Caco-2 (cell line): Measurements from ENCODE around the gene POLR1E. TPM values are rescaled to one million over a fixed set of nuclear protein-coding genes. Genes with fewer than 3 reads are reported as not detected.

ENCODE experiments used
- BruUV-seq: library from RNA; stranded (reverse); fragments of 400-500 nt; replicated peaks from 2 replicates; lab custom pipeline; 2021; lab: Mats Ljungman, UMichigan
- CTCF ChIA-PET: fragments of 300-600 bp; sonication (Branson Sonifier 250); formaldehyde crosslinking; loops from one replicate; lab custom pipeline; 2022; ENCODE audit warnings: antibody characterized with exemption; lab: Charles Lee
- POLR2A ChIA-PET: fragments of 300-600 bp; sonication (Branson Sonifier 250); formaldehyde crosslinking; loops from one replicate; lab custom pipeline; 2022; ENCODE audit warnings: antibody characterized with exemption; lab: Charles Lee
- DNase-seq, 2 experiments: peaks; one replicate each; pipeline versions ENCODE4 v3.0.0 to v3.0.0-alpha.2; 2020 to 2022
- H3K27me3 ChIP-seq: replicated peaks from 2 replicates; pipeline ENCODE4 v1.6.0; 2011; ENCODE audit warnings: low read length; ENCODE audit not compliant: control insufficient read depth, insufficient read depth
- H3K36me3 ChIP-seq: 2 replicates; pipeline ENCODE4 v1.5.1; 2011; ENCODE audit warnings: low read length; ENCODE audit not compliant: control insufficient read depth, insufficient read depth
- H3K4me1 ChIP-seq: fragments of 250-450 bp; sonication (Bioruptor Pico); 2 replicates; pipeline ENCODE4 v1.5.1; 2020; ENCODE audit warnings: mild to moderate bottlenecking
- H3K4me3 ChIP-seq: 2 replicates; pipeline ENCODE4 v1.5.1; 2011; ENCODE audit warnings: low read depth, mild to moderate bottlenecking, control low read depth, low read length
- H3K9me3 ChIP-seq: fragments of 250-450 bp; sonication (Bioruptor Pico); 2 replicates; pipeline ENCODE4 v1.5.1; 2020; ENCODE audit warnings: mild to moderate bottlenecking, moderate library complexity
- H3K27ac Mint-ChIP-seq: one replicate; pipeline ENCODE4 v1.8.0; 2022; ENCODE audit warnings: mixed read lengths; ENCODE audit not compliant: unreplicated experiment
- H3K27me3 Mint-ChIP-seq: one replicate; pipeline ENCODE4 v1.8.0; 2022; ENCODE audit warnings: mixed read lengths; ENCODE audit not compliant: insufficient read depth, unreplicated experiment
- H3K36me3 Mint-ChIP-seq: one replicate; pipeline ENCODE4 v1.8.0; 2022; ENCODE audit warnings: mild to moderate bottlenecking, mixed read lengths; ENCODE audit not compliant: insufficient read depth, unreplicated experiment
- H3K4me1 Mint-ChIP-seq: one replicate; pipeline ENCODE4 v1.8.0; 2022; ENCODE audit warnings: low read depth, mixed read lengths; ENCODE audit not compliant: unreplicated experiment
- H3K4me3 Mint-ChIP-seq: one replicate; pipeline ENCODE4 v1.8.0; 2022; ENCODE audit warnings: mild to moderate bottlenecking, moderate library complexity, mixed read lengths; ENCODE audit not compliant: unreplicated experiment
- H3K9me3 Mint-ChIP-seq: one replicate; pipeline ENCODE4 v1.8.0; 2022; ENCODE audit warnings: mixed read lengths; ENCODE audit not compliant: unreplicated experiment
- intact Hi-C: fragments of 100-400 bp; cut with micrococcal nuclease; formaldehyde crosslinking; loops from one replicate; pipeline ENCODE4 v1.10.0; 2022; ENCODE audit not compliant: unreplicated experiment
- total RNA-seq: library from RNA; stranded (reverse); gene quantifications from 2 replicates; pipeline ENCODE4 v1.2.3, GENCODE V29; 2022
- TF ChIP-seq, protein P1 (sequence below), 2 experiments: fragments of 200-600 bp in 1 of 2; IDR thresholded peaks; 1 replicate in 1 of 2; 2 replicates in 1 of 2; pipeline versions ENCODE4 v1.5.1 to v1.8.0; 2011 to 2022; ENCODE audit warnings: antibody characterized with exemption in 1 of 2, control low read depth in 1 of 2, inconsistent platforms in 1 of 2, low read depth in 1 of 2, low read length in 1 of 2, mild to moderate bottlenecking in 1 of 2, moderate library complexity in 1 of 2; ENCODE audit not compliant: insufficient read depth in 1 of 2, severe bottlenecking in 1 of 2, unreplicated experiment in 1 of 2

Gene POLR1E
- total RNA-seq, 1 experiment from 2014 or later, result 33.4 TPM

DNA sequence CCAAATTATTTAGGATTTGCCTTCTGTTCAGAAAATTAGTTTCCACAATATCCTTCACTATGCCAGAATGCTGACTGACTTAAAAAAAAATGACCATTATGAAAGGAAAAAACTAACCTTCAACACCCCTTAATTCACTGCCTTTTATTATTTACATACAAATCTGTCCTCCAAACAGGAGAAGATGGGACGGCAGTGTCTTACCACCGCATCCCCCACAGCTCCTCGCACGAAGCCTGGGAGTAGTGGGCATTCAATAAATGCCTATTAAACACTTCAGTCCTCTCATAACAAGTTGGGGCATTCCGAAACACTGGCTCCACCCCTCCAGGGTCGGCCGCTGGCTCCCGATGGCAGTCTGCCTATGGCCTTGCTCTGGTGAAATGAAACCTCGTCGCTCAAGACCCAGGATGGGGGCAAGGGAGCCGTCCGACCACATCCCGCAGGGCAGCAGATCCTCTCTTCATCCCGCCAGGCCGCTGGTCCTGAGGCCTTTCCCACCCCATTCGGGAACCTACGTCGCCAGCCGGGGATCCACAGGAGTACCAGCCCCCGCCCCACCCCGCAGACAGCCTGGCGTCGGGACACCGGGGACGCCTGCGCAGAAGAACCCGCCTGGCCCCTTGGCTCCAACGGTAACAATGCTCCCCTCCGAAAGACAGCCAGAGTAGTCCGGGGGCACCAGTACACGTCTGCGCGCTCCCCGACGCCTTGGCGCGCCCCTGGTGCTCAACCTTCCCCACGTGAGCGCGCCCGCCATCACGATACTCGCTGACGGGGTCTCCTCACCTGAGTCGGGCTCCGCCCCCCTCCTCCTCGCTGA is 21.1 kb upstream of the POLR1E start:
- POLR2A ChIA-PET, result interaction anchor here (0.7 to 2.5 kb wide), 9 partner anchors 8 to 439 kb away, joined by 3 to 24 read pairs (median 6); partner anchors contain the start of genes GRHPR, POLR1E and ZCCHC7
- DNase-seq, result no peak
- intact Hi-C loops, result loop anchor here (2.0 to 5.0 kb wide), 5 partner anchors 20 to 583 kb away; partner anchors contain the start of genes GRHPR, POLR1E and SLC25A51

DNA sequence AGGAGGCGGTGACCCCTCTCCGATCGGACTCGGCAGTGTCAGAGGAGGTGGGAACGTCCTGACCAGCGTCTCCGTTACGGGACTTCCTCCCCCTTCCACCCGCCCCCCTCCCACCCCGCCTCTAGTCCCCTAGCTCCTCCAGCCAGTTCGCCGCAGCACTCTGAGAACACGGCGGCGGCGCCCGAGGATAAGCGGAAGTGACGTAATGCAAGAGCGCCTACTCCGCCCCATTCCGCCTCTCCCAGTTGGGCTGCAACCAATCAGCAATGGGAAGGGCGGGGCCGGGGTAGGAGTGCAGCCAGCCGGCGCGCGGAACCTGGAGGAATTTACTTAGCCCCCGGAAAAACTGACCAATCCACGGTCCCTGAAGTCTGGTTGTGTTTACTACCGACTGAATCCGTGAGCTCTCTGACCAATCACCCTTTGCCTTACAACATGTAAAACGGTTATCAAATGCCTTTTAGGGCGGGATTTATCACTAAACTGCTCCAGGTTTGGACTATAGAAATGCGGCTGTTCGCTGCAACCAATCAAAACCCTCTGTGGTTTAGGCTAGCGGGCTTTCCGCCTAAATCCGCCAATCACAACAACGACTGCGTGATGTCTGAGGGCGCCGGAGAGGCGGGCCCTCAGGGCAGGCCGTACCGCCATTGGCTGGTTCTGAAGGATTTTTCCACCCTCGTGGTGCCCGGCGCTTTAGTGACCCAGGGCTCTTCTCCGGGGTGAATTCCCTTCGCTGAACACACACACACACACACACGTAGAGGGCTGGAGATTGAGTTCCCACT is 20.3 kb upstream of the POLR1E start, which contains the start of gene ZBTB5:
TSS of gene ZBTB5 (minus strand) at position 202 of the 788 bp plus-strand sequence. CDS start 22,899 bp downstream, outside the sequence.
- H3K36me3 ChIP-seq, result no peaks in the 10 kb centered on the region
- POLR2A ChIA-PET, result interaction anchor here (0.6 to 2.5 kb wide), 12 partner anchors 9 to 438 kb away, joined by 3 to 24 read pairs (median 5); partner anchors contain the start of genes GRHPR, POLR1E, TOMM5 and ZCCHC7
- TF ChIP-seq, protein P1, sequence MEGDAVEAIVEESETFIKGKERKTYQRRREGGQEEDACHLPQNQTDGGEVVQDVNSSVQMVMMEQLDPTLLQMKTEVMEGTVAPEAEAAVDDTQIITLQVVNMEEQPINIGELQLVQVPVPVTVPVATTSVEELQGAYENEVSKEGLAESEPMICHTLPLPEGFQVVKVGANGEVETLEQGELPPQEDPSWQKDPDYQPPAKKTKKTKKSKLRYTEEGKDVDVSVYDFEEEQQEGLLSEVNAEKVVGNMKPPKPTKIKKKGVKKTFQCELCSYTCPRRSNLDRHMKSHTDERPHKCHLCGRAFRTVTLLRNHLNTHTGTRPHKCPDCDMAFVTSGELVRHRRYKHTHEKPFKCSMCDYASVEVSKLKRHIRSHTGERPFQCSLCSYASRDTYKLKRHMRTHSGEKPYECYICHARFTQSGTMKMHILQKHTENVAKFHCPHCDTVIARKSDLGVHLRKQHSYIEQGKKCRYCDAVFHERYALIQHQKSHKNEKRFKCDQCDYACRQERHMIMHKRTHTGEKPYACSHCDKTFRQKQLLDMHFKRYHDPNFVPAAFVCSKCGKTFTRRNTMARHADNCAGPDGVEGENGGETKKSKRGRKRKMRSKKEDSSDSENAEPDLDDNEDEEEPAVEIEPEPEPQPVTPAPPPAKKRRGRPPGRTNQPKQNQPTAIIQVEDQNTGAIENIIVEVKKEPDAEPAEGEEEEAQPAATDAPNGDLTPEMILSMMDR (IDR thresholded peaks at IDR 0.05; ENCODE audit: insufficient read depth in 1 of 2, low read depth in 1 of 2, low read length in 1 of 2, severe bottlenecking in 1 of 2, unreplicated experiment in 1 of 2), result no peak

More for the DNA sequence above, 21.1 kb upstream of the POLR1E start:
- Histone ChIP-seq H3K36me3 (no peaks in the 10 kb centered on the region), H3K27me3 (no peaks in the 10 kb centered on the region), H3K9me3 (no peaks in the 10 kb centered on the region), H3K4me3 (peak overlapping the region; percentile 89), H3K4me1 (peaks cover 12% of the 10 kb centered on the region)
- Mint-ChIP-seq H3K36me3 (peaks cover 25% of the 10 kb centered on the region), H3K9me3 (no peaks in the 10 kb centered on the region), H3K27me3 (no peaks in the 10 kb centered on the region), H3K27ac (peak overlapping the region; percentile 96), H3K4me1 (peaks cover 21% of the 10 kb centered on the region), H3K4me3 (peak overlapping the region; percentile 95)
- BruUV-seq, result TSS peak; percentile 51
- CTCF ChIA-PET, result interaction anchor here (1.0 kb wide), 2 partner anchors 17 to 42 kb away, joined by 3 read pairs; partner anchors contain the start of gene GRHPR
- TF ChIP-seq, protein P1 (IDR thresholded peaks at IDR 0.05; ENCODE audit: insufficient read depth in 1 of 2, low read depth in 1 of 2, low read length in 1 of 2, severe bottlenecking in 1 of 2, unreplicated experiment in 1 of 2), result no peak

More for the DNA sequence above, 20.3 kb upstream of the POLR1E start, which contains the start of gene ZBTB5:
- no peaks in the 10 kb centered on the region for H3K9me3 Mint-ChIP-seq
- peak within 1 kb of the TSS; percentile 95 for H3K4me3 Mint-ChIP-seq
- CTCF ChIA-PET, result interaction anchor here (1.0 kb wide), 2 partner anchors 17 to 43 kb away, joined by 3 read pairs; partner anchors contain the start of gene GRHPR
- H3K27me3 Mint-ChIP-seq, result no peaks in the 10 kb centered on the region
- peaks cover 21% of the 10 kb centered on the region for H3K4me1 Mint-ChIP-seq
- Histone ChIP-seq H3K4me1 (peaks cover 12% of the 10 kb centered on the region), H3K4me3 (peak within 1 kb of the TSS; percentile 89), H3K9me3 (no peaks in the 10 kb centered on the region), H3K27me3 (no peaks in the 10 kb centered on the region)
- peak within 1 kb of the TSS; percentile 96 for H3K27ac Mint-ChIP-seq
- BruUV-seq, result no TSS peak
- H3K36me3 Mint-ChIP-seq, result peaks cover 25% of the 10 kb centered on the region
- peak; percentile 99 for DNase-seq
- intact Hi-C loops, result loop anchor here (2.0 to 5.0 kb wide), 5 partner anchors 19 to 582 kb away; partner anchors contain the start of genes GRHPR, POLR1E and SLC25A51
